ENCODE data around the gene ZNF689.
"Not testable (repeated sequence)": the region's sequence is repeated elsewhere in the genome, so short reads cannot be mapped to it uniquely, and the experiment has no call there.

The ZNF689 gene

DNA sequence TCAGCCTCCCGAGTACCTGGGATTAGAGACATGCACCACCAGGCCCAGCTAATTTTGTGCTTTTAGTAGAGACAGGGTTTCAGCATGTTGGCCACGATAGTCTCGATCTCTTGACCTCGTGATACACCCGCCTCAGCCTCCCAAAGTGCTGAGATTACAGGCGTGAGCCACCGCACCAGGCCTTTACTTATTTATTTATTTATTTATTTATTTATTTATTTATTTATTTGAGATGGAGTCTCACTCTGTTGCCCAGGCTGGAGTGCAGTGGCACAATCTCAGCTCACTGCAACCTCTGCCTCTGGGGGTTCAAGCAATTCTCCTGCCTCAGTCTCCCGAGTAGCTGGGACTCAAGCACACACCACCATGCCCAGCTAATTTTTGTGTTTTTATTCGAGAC is 19.3 kb downstream of the ZNF689 start:
- not testable (repeated sequence) for DNase-seq

DNA sequence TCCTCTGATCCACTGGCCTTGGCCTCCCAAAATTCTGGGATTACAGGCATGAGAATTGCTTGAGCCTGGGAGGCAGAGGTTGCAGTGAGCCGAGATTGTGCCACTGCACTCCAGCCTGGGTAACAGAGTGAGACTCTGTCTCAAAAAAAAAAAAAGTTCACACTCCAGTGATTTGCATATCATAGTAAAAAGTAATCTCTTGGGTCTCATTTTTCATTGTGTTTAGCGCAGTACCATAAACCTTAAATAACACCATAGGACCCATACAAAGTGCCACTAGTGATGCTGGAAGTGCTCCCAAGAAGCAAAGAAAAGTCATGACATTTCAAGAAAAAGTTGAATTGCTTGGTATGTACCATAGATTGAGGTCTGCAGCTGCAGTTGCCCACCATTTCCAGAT is 20.6 kb downstream of the ZNF689 start:
- not testable (repeated sequence) for DNase-seq

DNA sequence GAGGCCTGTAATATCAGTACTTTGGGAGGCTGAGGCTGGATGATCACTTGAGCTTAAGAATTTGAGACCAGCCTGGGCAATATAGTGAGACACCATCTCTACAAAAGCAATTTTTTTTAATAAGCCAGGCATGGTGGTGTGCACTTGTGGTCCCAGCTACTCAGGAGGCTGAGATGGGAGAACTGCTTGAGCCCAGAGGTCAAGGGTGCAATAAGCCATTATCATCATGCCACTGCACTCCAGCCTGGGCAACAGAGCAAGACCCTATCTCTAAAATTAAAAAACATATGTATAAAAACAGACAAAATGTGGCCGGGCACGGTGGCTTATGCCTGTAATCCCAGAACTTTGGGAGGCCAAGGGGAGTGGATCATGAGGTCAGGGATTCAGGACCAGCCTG is 21.5 kb downstream of the ZNF689 start:
- no peak for DNase-seq

DNA sequence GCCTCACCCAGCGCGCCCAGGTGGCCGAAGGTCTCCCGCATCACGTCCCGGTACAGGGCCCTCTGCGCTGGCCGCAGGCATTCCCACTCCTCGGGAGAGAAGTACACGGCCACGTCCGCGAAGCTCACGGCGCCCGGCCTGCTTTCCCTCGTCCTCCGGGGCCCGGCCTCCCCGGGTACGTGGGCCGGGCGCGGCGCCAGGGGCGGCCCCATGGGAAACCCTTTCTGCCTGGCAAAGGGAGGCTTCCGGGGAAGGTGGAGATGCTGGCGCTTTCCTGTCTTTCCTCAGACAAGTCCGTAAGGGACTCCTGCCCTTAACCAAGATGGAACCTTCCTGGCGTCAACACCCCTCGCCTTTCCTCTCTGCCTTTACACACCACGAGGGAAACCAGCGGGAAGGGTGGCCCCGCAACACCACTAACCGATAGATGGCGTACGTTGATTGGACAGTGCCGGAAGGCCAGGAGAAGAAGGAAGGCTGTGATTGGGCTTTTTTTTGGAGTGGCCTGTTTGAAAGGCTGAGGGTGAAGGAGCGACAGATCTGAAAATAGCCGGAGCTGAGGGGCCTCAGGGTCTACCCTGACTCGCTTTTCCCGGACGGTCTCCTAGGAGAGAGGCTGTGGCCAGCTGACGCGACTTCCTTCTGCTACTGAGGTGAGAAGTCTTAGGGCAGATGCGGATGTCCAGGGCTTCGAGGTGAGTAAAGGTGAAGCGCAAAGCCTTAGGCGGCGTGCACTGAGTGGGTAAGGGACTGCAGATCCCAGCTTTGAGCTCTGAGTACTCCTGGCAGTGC is 24.6 kb downstream of the ZNF689 start, which contains the start of gene ZNF785:
ZNF785 (minus strand) TSS at position 298 of the 792 bp plus-strand sequence; CDS start at position 212, 86 bp downstream.
- DNase-seq: peak; percentile 98

DNA sequence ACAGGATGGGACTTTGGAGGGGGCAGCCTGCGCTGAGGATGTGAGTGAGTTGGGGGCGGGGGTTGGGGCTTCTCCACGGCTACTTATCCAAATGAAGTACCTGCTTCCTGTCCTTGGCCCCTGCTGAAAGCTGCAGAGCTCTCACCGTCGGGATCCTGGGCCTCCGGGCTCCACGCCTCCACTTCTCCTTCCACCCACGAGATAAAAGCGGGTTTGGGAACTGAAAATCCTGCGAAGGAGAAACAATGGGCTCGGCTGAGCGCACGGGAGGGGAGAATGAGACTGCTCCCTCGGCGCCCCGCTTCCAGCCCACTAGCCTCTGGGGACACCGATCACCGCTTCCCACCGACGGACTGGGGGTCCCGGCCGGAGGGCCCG is 25.2 kb downstream of the ZNF689 start:
- DNase-seq: no peak

DNA sequence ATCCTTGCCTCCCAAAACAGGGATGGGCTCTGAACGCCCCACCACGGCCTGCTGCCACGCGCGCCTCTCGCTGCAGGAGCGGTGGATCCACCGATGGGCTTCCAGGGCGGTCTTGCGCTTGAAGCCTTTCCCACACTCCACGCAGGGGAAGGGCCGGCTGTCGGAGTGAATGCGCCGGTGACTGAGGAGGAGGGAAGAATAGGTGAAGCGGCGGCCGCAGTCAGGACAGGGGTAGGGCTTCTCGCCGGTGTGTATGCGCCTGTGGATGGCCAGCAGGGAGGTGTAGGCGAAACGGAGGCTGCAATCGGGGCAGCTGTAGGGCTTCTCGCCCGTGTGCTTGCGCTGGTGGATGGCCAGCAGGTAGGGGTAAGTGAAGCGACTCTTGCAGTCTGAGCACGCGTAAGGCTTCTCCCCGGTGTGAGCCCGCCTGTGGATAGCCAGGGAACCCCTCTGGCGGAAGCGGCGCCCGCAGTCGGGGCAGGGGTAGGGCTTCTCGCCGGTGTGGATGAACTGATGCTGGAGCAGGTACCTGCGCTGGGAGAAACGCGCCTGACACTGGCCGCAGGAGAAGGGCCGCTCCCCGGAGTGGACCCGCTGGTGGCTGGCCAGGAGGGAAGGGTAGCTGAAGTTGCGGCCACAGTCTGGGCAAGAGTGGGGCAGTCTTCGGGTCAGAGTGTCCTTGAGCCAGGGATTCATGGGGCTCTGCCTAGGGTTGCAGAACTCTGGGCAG is 27.4 kb downstream of the ZNF689 start:
- no peak for DNase-seq

DNA sequence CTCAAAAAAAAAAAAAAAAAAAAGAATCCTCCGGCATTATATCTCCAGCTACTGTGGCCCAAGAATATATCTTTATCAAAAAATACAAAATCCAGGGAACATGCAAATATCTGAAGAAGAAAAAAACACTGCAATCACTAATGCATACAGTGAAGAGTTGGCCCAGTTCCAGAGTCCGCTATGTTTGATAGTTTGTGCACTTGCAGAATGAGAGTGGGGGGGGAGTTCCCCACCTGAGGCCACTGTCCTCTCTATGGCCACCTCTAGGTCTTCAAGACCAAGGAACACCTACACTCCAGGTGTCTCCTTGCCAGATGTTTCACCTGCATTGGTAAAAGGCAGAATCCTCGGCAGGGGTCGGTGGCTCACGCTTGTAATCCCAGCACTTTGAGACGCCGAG is 28.7 kb downstream of the ZNF689 start:
- DNase-seq: no peak

DNA sequence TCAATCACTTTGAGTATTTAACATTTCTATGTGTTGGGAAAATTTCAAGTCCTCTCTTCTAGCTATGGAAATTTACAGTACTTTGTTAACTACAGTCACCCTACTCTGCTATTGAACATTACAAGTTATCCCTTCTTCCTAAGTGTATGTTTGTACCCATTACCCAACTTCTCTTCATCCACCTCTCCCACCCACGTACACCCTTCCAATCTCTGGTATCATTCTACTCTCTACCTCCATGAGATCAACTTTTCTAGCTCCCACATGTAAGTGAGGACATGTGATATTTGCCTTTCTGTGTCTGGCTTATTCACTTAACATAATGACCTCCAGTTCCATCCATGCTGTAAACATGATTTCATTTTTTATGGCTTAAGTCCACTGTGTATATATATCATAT is 35.5 kb downstream of the ZNF689 start:
- DNase-seq: no peak

DNA sequence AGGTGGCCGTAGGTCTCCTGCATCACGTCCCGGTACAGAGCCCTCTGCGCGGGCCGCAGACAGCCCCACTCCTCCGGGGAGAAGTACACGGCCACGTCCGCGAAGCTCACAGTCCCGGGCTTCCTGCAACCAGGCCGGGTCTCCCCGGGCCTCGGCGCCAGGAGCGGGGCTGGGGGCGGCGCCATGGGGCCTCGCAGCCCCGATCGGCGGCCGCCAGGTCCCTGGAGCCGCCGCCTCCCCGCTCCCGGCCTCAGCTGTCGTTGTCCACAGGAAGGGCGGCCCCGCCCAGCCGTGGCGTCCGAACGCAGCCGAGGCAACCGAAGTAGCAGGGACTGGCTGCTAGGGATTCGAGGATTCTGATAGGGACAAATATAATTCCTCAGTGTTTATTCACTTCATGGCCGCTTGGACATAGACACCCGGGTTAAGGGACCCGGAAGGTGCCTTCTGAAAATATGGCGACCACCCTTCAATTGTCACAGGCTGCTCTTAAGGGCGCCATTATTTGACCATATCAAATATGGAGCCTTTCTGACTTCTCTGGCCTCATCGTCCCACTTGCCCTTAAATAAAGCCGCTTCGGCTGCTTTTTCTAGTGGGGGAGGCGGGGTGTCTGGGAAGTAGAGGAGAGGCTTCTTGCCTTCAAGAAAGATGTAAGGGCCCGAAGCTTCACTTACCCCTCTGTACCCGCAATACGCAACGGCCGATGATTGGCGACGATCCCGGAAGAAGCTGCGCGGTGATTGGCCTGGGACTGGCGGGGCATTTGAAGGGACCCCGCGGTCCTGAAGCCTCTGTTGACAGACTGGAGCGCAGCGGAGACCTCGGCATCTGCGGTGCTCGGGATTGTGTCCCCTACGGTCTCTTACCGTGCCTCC is 38.5 kb downstream of the ZNF689 start, which contains the start of gene ZNF688:
ZNF688 (minus strand) TSS at position 270 of the 878 bp plus-strand sequence; CDS start at position 185, 85 bp downstream.
- DNase-seq: peak; percentile 83

DNA sequence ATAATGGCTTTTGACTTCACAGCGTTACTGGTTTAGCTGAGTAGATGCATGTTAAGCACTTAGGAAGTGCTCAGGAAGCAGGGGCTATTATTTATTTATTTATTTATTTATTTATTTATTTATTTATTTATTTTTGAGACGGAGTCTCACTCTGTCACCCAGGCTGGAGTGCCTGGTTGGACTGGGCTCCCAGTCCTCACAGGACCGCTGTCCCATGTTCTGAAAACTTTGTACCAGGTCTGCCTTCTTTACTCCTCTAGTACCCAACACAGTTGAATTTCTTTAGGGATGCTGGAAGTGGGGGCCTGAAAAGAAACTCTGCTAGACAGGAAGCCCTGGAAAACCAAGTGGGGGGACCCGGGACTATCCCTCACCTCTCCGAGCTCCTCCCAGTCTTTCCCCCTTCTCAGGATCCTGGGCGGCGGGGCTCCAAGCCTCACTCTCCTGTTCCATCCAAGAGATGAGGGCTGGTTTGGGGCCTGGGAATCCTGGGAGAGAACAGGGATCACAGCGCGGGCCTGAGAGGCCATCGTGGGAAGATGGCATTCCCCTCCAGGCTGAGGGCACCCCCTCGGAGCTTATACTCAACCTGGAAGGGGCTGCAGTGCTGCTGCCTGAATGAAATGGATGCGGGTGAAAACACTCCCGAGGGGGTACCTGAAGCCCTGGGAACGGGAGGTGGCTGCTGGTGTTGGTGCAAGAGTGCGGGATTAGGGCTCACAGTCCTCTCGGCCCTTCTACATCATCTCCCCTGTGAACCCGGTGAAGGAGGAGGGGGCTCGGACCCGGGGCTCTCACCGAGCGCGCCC is 39.3 kb downstream of the ZNF689 start:
- DNase-seq: no peak

DNA sequence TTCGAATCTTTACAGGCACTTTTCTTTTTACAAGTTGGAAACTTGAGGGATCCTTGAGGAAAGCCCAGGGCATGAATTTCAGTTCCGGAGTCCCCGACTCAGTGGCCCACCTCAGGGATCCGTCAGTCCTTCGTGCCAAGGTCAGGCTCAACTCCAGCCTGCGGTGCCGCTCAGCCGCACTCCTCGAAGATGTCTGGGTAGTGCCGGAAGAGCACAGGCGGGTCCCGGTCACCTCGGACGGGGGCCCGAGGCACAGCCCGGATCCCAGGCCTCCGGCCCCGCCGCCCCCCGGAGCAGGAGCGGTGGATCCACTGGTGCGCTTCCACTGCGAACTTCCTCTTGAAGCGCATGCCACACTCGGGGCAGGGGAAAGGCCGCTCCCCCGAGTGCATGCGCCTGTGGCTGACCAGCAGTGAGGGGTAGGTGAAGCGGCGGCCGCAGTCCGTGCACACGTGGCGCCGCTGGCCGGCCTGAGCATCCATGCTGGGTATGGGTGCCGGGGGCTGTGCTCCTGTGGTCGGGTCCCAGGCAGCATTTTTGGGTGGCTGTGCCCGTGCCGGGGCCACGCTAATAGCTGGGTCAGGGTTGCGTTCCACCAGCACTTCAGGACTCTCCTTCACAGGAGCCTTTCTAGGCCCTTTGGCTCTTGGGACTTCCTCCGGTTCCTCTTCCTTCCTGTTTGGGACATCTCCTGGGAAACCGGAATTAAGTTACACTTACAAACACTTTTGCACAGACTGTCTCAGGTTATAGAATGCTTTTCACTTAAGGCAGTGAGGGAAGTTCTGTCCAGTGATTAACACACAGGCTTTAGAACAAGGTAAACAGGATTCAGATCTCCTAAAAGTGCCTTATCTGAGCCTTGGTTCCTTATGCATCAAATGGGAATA is 40.2 kb downstream of the ZNF689 start:
- DNase-seq: no peak

DNA sequence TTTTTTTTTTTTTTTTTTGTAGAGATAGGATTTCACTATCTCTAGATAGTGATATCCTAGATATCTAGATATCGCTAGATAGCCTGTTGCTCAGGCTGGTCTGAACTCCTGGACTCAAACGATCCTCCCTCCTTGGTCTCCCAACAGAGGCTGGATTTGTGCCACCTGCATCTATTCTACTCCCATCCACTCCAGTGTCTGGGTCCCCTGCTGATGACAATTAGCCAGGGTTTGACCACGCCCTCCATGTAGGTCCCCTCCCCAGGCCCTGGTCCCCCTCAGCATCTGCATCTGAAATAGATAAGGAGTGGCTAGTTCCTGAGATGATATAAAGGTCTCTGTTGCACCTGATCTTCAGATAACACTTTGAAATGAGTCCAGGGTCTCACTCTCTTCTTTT is 40.9 kb downstream of the ZNF689 start:
- DNase-seq: no peak

DNA sequence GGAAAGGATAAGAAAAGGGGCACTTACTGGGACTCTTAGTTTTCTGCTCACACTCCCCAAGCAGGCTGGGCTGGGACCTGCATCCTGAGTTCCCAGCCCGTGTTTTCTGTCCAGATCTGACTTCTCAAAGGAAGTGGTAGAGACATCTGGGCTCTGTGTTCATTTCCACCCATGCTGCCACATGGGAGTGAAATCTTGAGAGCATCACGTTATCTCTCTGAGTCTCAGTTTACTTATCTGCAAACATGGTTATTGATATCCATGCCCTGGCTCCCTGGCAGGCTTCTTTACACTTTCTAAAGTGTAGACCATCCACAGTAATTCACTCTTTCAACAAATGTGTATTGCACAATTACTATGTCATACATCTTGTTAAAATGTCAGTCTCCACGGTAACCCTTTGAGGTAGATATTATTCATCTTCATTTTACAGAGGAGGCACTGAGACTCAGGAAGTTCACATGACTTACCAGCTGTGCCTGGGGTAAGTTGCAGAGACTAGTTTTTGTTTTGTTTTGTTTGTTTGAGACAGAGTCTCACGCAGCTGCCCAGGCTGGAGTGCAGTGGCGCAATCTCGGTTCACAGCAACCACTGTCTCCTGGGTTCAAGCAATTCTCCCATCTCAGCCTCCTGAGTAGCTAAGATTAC is 42.1 kb downstream of the ZNF689 start:
- peak; percentile 47 for DNase-seq

DNA sequence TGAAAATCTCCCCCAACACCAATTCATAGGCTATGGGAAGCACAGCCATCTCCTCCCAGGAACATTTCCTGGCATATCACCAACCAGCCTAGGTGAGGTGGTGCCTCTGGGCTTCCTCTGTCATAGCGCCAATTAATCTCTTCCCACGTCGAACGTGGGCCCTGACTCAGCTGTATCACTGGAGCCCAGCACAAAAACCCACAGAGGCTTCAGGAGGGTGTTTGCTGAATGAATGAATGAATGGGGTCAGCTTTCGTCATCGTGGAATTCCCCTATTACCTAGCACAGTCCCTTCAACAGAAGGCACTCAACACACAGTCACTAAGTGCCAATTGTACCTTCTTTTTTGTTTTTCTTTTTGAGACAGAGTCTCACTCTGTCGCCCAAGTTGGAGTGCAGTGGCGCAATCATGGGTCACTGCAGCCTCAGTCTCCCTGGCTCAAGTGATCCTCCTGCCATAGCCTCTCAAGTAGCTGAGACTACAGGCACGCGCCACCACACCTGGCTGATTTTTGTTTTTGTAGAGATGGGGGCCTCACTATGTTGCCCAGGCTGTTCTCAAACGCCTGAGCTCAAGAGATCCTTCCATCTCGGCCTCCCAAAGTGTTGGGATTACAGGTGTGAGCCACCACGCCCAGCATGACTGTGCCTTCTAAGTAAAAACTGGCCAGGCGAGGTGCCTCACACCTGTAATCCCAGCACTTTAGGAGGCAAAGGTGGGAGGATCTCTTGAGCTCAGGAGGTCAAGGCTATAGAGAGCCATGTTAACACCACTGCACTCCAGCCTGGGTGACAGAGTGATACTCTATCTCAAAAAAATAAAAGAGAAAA is 42.8 kb downstream of the ZNF689 start:
- DNase-seq: no peak

DNA sequence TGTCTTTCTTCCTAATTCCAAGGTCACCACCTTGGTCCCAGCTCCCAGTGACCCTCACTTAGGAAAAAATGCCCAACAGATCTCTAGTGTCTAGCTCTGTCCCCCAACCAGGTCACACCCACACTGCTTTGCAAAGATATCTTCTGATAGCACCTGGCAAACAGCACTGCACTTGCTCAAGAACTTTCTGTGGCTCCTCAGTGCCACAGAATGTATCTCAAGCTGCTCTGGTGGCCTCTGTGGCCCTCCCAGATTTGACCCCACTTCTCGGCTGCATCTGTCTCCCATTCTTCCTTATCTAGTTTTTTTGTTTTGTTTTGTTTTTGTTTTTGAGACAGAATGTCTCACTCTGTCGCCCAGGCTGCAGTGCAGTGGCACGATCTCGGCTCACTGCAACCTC is 43.7 kb downstream of the ZNF689 start:
- DNase-seq: no peak

DNA sequence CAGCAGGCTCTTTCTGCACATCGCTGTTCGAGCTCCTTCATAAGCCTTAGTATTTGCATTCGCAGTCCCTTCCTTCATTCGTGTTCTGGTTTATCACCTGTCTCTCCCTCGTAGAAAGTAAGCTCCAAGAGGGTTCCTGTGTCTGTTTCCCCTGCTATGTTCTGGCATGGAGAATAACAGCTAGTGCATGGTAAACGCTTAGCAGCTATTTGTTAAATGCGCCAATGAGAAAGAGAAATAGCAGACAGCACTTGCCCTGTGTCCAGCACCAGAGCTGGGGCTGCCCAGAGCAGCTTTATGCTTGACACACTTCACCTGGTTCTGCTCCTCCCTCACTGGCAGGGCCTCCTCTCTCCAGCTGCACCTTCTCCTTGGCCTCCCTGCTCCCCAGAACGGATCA is 44.2 kb downstream of the ZNF689 start:
- DNase-seq: no peak

DNA sequence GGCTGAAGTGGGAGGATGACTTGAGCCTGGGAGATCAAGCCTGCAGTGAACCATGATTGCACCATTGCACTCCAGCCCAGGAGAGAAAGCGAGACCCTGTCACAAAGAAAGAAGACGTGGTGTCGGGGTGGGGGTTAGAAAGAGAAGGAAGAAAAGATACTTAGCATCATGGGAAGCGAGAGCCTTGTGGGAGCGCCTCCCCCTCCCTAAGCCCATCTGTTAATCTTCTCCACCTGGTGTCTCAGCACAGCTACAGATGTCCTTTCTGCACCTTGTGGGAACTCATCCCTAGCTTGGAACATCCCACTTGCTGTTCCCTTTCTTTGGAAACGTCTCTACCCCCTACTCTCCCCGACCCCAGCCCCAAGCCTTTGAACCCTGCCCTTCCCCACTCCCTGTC is 44.7 kb downstream of the ZNF689 start:
- no peak for DNase-seq

DNA sequence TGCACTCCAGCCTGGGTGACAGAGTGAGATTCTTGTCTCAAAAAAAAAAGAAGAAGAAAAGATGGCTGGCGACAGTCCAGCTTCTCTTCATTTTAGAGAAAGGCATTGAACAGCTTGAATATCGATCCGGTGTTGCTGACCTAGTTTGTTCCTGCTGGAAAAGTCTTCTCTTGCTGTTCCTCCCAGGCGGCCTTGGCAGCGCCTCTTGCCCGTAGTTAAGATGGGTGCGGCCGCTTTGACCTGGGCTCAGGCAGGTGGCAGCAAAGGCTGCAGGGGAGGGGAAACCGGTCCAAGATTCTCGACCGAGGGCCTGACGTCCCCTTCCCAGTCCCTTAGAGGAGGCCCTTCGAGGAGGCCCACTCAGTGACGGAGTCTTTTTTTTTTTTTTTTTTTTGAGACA is 48.2 kb downstream of the ZNF689 start:
- no peak for DNase-seq

DNA sequence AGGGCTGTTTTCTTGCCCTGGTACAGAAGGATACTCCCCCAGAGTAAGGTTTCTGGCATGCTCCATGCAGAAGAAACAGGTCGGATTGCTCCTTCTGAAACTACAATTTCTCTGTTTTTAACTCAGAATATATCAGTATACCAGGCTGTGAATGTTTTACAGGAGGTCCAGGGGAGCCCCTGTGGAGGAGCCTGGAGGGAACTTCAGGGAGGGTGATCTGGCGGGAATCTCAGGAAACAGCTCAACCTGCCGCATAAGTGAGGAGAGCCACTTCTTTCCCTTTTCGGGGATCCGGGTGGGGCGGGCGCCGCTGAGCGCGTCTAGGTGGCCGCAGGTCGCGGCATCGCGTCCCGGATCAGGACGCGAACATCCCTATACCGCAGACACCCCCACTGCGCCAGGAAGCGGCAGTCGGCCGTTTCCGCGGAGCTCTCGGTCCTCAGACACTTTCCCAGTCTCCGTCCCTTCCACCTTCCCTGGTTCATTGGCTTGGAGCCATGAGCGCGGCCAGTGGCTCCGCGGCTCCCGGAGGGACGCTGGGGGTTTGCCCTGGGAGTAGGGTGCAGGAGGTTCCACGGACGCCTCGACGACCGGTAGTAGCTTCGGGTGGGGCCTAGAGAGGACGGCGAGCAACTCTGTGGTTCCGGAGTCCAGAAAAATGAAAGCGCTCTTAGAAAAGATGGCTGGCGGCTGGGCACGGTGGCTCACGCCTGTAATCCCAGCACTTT is 48.9 kb downstream of the ZNF689 start:
- DNase-seq: no peak

All from DMS153 (cell line).